ENCODE results near the gene C16orf95.

The C16orf95 gene

GRCh38 chr16:87317750-87318644, 805 bp upstream of the C16orf95 start:
- DNase-seq (ENCODE audit: low read depth): peak; percentile 69
- TF ChIP-seq CTCF (conservative IDR thresholded peaks at IDR 0.05; ENCODE audit: control insufficient read depth, insufficient read depth, low read depth, low read length): no peak
- H3K4me3 ChIP-seq (ENCODE audit: control insufficient read depth, low read depth, low read length): peak overlapping the region; percentile 93

- DNase-seq (ENCODE audit: low read depth): no peak
- TF ChIP-seq CTCF (conservative IDR thresholded peaks at IDR 0.05; ENCODE audit: control insufficient read depth, insufficient read depth, low read depth, low read length): no peak
- H3K4me3 ChIP-seq (ENCODE audit: control insufficient read depth, low read depth, low read length): peak overlapping the region; percentile 93
Measured at GRCh38 chr16:87316450-87316922, 706 bp downstream of the C16orf95 start.

DNA sequence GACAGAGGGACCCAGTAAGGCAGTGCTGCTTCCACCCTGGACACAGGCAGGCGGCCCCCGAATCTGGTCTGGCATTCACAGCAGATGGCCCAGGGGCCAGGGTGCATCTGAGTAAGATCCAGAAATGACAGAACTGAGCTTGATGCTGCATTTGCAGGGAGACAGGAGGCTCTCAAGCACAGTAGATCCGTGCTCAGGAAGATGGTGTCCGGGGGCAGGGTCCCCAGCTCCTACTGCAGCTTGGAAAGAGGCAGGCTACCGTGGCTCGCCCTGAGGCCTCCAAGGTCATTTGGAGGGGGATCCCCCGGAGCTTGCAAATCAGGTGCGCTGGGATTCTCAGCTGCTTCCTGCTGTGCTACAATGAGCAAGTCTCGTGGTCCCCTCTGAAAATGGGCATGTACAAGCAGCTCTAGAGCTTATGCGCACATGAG, 2.2 kb downstream of the C16orf95 start:
- DNase-seq (ENCODE audit: low read depth): no peak
- no peak overlapping the region for H3K4me3 ChIP-seq (ENCODE audit: control insufficient read depth, low read depth, low read length)
- no peak for TF ChIP-seq CTCF (conservative IDR thresholded peaks at IDR 0.05; ENCODE audit: control insufficient read depth, insufficient read depth, low read depth, low read length)

- no peak overlapping the region for H3K4me3 ChIP-seq (ENCODE audit: control insufficient read depth, low read depth, low read length)
- no peak for DNase-seq (ENCODE audit: low read depth)
- no peak for TF ChIP-seq CTCF (conservative IDR thresholded peaks at IDR 0.05; ENCODE audit: control insufficient read depth, insufficient read depth, low read depth, low read length)
Measured at GRCh38 chr16:87312008-87312407, 5.2 kb downstream of the C16orf95 start.

DNA sequence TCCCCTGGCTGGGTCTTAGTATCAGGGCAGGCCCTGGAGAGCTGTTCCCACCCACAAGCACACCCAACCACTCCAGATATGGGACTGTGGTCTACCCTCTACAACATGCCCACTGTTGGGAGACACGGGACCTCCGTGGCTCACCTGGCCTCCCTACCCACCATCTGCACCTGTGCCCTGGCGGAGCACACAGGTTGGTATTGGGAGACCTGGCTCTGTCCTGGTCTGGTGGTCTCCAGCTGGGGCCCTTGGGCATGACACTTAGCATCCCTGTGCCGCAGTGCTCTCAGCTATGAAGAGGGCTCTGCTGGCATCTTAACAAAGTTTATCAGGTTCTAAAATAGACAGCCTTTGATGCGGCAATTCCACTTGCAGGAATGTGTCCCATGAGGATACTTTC, 5.8 kb downstream of the C16orf95 start:
- no peak for TF ChIP-seq CTCF (conservative IDR thresholded peaks at IDR 0.05; ENCODE audit: control insufficient read depth, insufficient read depth, low read depth, low read length)
- DNase-seq (ENCODE audit: low read depth): no peak
- H3K4me3 ChIP-seq (ENCODE audit: control insufficient read depth, low read depth, low read length): no peak overlapping the region

- no peak for TF ChIP-seq CTCF (conservative IDR thresholded peaks at IDR 0.05; ENCODE audit: control insufficient read depth, insufficient read depth, low read depth, low read length)
- H3K4me3 ChIP-seq (ENCODE audit: control insufficient read depth, low read depth, low read length): no peak overlapping the region
- DNase-seq (ENCODE audit: low read depth): no peak
Measured at GRCh38 chr16:87310610-87311009, 6.6 kb downstream of the C16orf95 start.
